B cell (primary cell): ENCODE data around the gene DBF4B. TPM values are rescaled to one million over a fixed set of nuclear protein-coding genes. Genes with fewer than 3 reads are reported as not detected.
A peak's percentile ranks its signal among the peaks of the same experiment; 100 is the strongest.

ENCODE experiments used
- ATAC-seq: fragments of 200-7000 bp; cut with Tn5 transposase; one replicate; pipeline ENCODE4 v1.10.0; 2021; ENCODE audit warnings: low read depth, mild to moderate bottlenecking, moderate number of reproducible peaks, moderate library complexity
- CTCF ChIA-PET: fragments of 350-600 bp; sonication (Branson Sonifier 250); formaldehyde crosslinking; loops from one replicate; lab custom pipeline; 2021; ENCODE audit warnings: antibody characterized with exemption, inconsistent platforms; lab: Charles Lee
- POLR2A ChIA-PET: fragments of 350-600 bp; sonication (Branson Sonifier 250); formaldehyde crosslinking; loops from one replicate; lab custom pipeline; 2021; ENCODE audit warnings: antibody characterized with exemption; lab: Charles Lee
- DNase-seq: peaks from one replicate; pipeline ENCODE4 v3.0.0; 2013
- H2AFZ ChIP-seq: 2 replicates; pipeline ENCODE4 v1.6.1; 2012; ENCODE audit warnings: mild to moderate bottlenecking, low read depth, low read length; ENCODE audit not compliant: insufficient read depth, poor library complexity, severe bottlenecking
- H3K27ac ChIP-seq, 2 donors: 1 replicate in 1 of 2; 2 replicates in 1 of 2; pipeline ENCODE4 v1.5.1; 2012 to 2013; ENCODE audit warnings: low read length in 2 of 2, mild to moderate bottlenecking in 2 of 2, moderate library complexity in 1 of 2
- H3K27me3 ChIP-seq, 4 experiments: fragments of 200-600 bp in 1 of 4; sonication (generic) in 1 of 4; replicated peaks in 1 of 4; 1 replicate in 2 of 4; 2 replicates in 2 of 4; pipeline versions ENCODE4 v1.6.1 to v1.7.0; 2013 to 2016; ENCODE audit warnings: low read length in 3 of 4, mild to moderate bottlenecking in 2 of 4, mixed read lengths in 1 of 4, moderate library complexity in 1 of 4; ENCODE audit not compliant: insufficient read depth in 4 of 4, control insufficient read depth in 3 of 4; ENCODE audit errors: control extremely low read depth in 1 of 4
- H3K36me3 ChIP-seq, 2 experiments: replicated peaks in 1 of 2; 1 replicate in 1 of 2; 2 replicates in 1 of 2; pipeline versions ENCODE4 v1.6.1 to v1.7.1; 2013; ENCODE audit warnings: low read length in 1 of 2; ENCODE audit not compliant: insufficient read depth in 2 of 2, control insufficient read depth in 1 of 2; ENCODE audit errors: control extremely low read depth in 1 of 2, extremely low read depth in 1 of 2
- H3K4me1 ChIP-seq, 2 donors: fragments of 200-600 bp in 1 of 2; sonication (generic) in 1 of 2; 1 replicate in 1 of 2; 2 replicates in 1 of 2; pipeline versions ENCODE4 v1.5.1 to v1.6.1; 2013 to 2017; ENCODE audit warnings: low read length in 2 of 2; ENCODE audit not compliant: control insufficient read depth in 2 of 2, insufficient read depth in 2 of 2
- H3K4me2 ChIP-seq: replicated peaks from 2 replicates; pipeline ENCODE3; 2012; ENCODE audit warnings: mild to moderate bottlenecking, low read depth, low read length; ENCODE audit not compliant: poor library complexity, severe bottlenecking
- H3K4me3 ChIP-seq, 5 experiments: fragments of 200-600 bp in 1 of 5; sonication (generic) in 1 of 5; 1 replicate in 3 of 5; 2 replicates in 2 of 5; pipeline versions ENCODE4 v1.5.1 to v1.7.0; 2011 to 2016; ENCODE audit warnings: low read length in 4 of 5, mild to moderate bottlenecking in 4 of 5, low read depth in 2 of 5, control low read depth in 1 of 5, moderate library complexity in 1 of 5; ENCODE audit not compliant: insufficient read depth in 1 of 5; ENCODE audit errors: control extremely low read depth in 1 of 5, extremely low read depth in 1 of 5
- H3K79me2 ChIP-seq: fragments of 200-600 bp; sonication (generic); one replicate; pipeline ENCODE4 v1.6.0; 2016; ENCODE audit warnings: low read length; ENCODE audit not compliant: control insufficient read depth, insufficient read depth
- H3K9ac ChIP-seq: fragments of 200-600 bp; sonication (generic); 2 replicates; pipeline ENCODE4 v1.6.1; 2017; ENCODE audit warnings: mild to moderate bottlenecking, low read length, moderate library complexity
- H3K9me3 ChIP-seq, 3 donors: one replicate each; pipeline versions ENCODE4 v1.6.1 to v1.7.1; 2013; ENCODE audit warnings: low read length in 2 of 3; ENCODE audit not compliant: control insufficient read depth in 2 of 3, insufficient read depth in 1 of 3; ENCODE audit errors: control extremely low read depth in 1 of 3
- H4K20me1 ChIP-seq: 2 replicates; pipeline ENCODE4 v1.6.0; 2012; ENCODE audit warnings: mild to moderate bottlenecking, low read length; ENCODE audit not compliant: insufficient read depth, control insufficient read depth, poor library complexity, severe bottlenecking
- H3K27ac Mint-ChIP-seq: one replicate; pipeline ENCODE4 v1.8.0; 2021; ENCODE audit warnings: mixed read lengths
- H3K27me3 Mint-ChIP-seq: one replicate; pipeline ENCODE4 v1.8.0; 2021; ENCODE audit warnings: mixed read lengths
- H3K4me1 Mint-ChIP-seq: one replicate; pipeline ENCODE4 v1.8.0; 2021; ENCODE audit warnings: mixed read lengths
- H3K4me3 Mint-ChIP-seq: one replicate; pipeline ENCODE4 v1.8.0; 2021; ENCODE audit warnings: mixed read lengths
- H3K9me3 Mint-ChIP-seq: one replicate; pipeline ENCODE4 v1.8.0; 2022; ENCODE audit warnings: mixed read lengths; ENCODE audit not compliant: insufficient read depth
- CTCF ChIP-seq: fragments of 200-600 bp; IDR thresholded peaks from one replicate; pipeline ENCODE4 v1.8.0; 2022; ENCODE audit warnings: antibody characterized with exemption, mild to moderate bottlenecking
- EZH2 ChIP-seq: IDR thresholded peaks from 2 replicates; pipeline ENCODE4 v1.6.1; 2012; ENCODE audit warnings: borderline replicate concordance, low read depth, mild to moderate bottlenecking, moderate library complexity, low read length; ENCODE audit not compliant: insufficient read depth, poor library complexity, severe bottlenecking
- WGBS: methylation state at CpG from one replicate; pipeline ENCODE4 v1.1.5; 2013; ENCODE audit warnings: missing lambda C conversion rate; ENCODE audit not compliant: insufficient coverage; 5-methylcytosine and 5-hydroxymethylcytosine counted together
- intact Hi-C: fragments of 100-400 bp; cut with micrococcal nuclease; formaldehyde crosslinking; loops from one replicate; pipeline ENCODE4 v1.10.0; 2022
- polyA plus RNA-seq: library from polyadenylated mRNA; depleted of rRNA; stranded (reverse); fragments of >200 nt; gene quantifications from 2 replicates; pipeline ENCODE4 v1.2.3, GENCODE V29; 2012
- total RNA-seq, 2 donors: library from RNA; stranded (reverse); fragments of 120-200 nt in 1 of 2; gene quantifications; 1 replicate in 1 of 2; 2 replicates in 1 of 2; pipeline versions ENCODE4 v1.2.3 to v1.2.4, GENCODE V29; 2013 to 2022

The DBF4B gene
- total and polyA plus RNA-seq, 2 donors (not counting 1 experiment from before 2014, with no cell fraction given) = 10.9 to 15.9 TPM

DNA sequence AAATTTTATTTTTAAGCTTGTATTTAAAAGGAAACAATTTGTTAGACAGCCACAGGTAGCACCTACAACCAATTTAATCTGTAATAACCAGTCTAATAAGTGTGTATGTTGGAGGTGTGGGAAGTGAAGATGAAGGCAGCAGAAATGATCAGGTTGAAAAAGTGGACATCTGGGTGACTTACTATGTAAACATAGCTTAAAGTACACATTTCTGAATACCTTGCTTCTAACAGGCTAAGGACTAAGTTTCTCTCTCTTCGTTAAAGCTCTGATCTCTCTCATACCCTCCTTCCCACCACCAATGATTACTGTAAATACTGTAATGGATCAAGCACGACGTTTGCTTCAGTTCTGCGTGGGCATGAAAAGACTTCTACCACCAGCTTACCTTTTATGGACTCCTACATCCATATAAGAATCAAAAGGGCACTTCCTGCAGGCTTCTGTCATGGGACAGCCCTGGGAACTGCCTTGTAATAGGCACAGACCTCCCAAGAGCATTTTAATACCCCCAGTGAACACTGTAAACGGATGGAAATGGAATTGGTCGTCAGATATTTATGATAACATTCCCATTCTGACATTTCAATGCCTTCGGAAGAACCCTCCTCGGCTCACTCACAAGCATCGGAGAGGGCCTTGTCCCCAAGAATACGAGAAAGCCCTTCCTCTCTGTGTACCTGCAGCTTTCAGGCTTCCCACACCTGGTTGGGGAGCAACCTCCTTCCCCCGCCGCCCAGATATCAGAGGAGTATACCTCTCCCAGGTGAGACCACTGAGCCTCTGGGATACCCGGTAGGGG is 19.6 kb upstream of the DBF4B start:
- peaks cover 23% of the 10 kb centered on the region for H3K4me1 Mint-ChIP-seq
- no peaks in the 10 kb centered on the region for H4K20me1 ChIP-seq
- no peak for TF ChIP-seq CTCF
- no peak for TF ChIP-seq EZH2
- peak overlapping the region; percentile 94 for H3K27ac Mint-ChIP-seq
- intact Hi-C loops = loop anchor here (1.0 kb wide), 1 partner anchor 19 kb away; the partner anchor contains the start of gene DBF4B
- no peaks in the 10 kb centered on the region for H3K9me3 Mint-ChIP-seq
- no peaks in the 10 kb centered on the region for H3K9me3 ChIP-seq
- H2AFZ ChIP-seq = peak overlapping the region; percentile 96
- H3K4me2 ChIP-seq = peak overlapping the region; percentile 89
- H3K9ac ChIP-seq = peak overlapping the region; percentile 93
- peak; percentile 15 for DNase-seq
- H3K27me3 ChIP-seq = no peaks in the 10 kb centered on the region
- peaks cover 35% of the 10 kb centered on the region for H3K79me2 ChIP-seq
- ATAC-seq = no peak
- ChIA-PET CTCF (interaction anchor here (0.7 to 1.2 kb wide), 3 partner anchors 16 to 155 kb away, joined by 3 read pairs; partner anchors contain the start of gene DBF4B), POLR2A (interaction anchor here (0.5 to 2.4 kb wide), 2 partner anchors 20 to 621 kb away, joined by 7 to 10 read pairs; partner anchors contain the start of gene DBF4B)
- H3K36me3 ChIP-seq = peaks cover 2% of the 10 kb centered on the region in 2 experiments
- H3K27ac ChIP-seq = peak overlapping the region; percentile 83 to 92
- H3K4me3 ChIP-seq = peak overlapping the region; percentile 87 to 98 (median 94)
- 4% methylated on average over 7 of the region's 13 CpGs for WGBS
- peaks cover 12 to 18% of the 10 kb centered on the region in 2 donors for H3K4me1 ChIP-seq
- peak overlapping the region; percentile 99 for H3K4me3 Mint-ChIP-seq
- H3K27me3 Mint-ChIP-seq = no peaks in the 10 kb centered on the region
